Activated CD8-positive, alpha-beta memory T cell treated with anti-CD3 and anti-CD28 coated beads for 1 hour (primary cell): Measurements from ENCODE around the gene MCF2L.
"Not testable (repeated sequence)": the region's sequence is repeated elsewhere in the genome, so short reads cannot be mapped to it uniquely, and the experiment has no call there.

Experiments used
- DNase-seq, 2 donors: peaks; one replicate each; pipeline ENCODE4 v3.0.0-alpha.2; 2020; ENCODE audit warnings: low read depth in 1 of 2; ENCODE audit errors: extremely low read depth in 1 of 2

MCF2L gene

GRCh38 chr13:113046883-113047244 lies 77.8 kb downstream of the MCF2L start:
- DNase-seq, result no peak

GRCh38 chr13:113047587-113047986 lies 78.6 kb downstream of the MCF2L start:
- DNase-seq, result no peak

- no peak for DNase-seq
These were observed 79.8 kb downstream of the MCF2L start for GRCh38 chr13:113048766-113049165.

- DNase-seq, result no peak
These were observed 80.5 kb downstream of the MCF2L start for GRCh38 chr13:113049521-113049941.

GRCh38 chr13:113049981-113050380 lies 81.0 kb downstream of the MCF2L start:
- no peak for DNase-seq

- no peak for DNase-seq
These were observed 81.9 kb downstream of the MCF2L start for GRCh38 chr13:113050734-113051431.

GRCh38 chr13:113051641-113052040 lies 82.6 kb downstream of the MCF2L start:
- DNase-seq, result no peak

- no peak for DNase-seq
These were observed 83.2 kb downstream of the MCF2L start for GRCh38 chr13:113052206-113052605.

- DNase-seq, result no peak
These were observed 84.0 kb downstream of the MCF2L start for GRCh38 chr13:113052971-113053370.

GRCh38 chr13:113053376-113053775 lies 84.4 kb downstream of the MCF2L start:
- no peak for DNase-seq

- DNase-seq, result no peak
These were observed 85.0 kb downstream of the MCF2L start for GRCh38 chr13:113053801-113054604.

GRCh38 chr13:113057084-113057483 lies 88.1 kb downstream of the MCF2L start:
- DNase-seq, result no peak

GRCh38 chr13:113057559-113057958 lies 88.5 kb downstream of the MCF2L start:
- DNase-seq, result not testable (repeated sequence)

GRCh38 chr13:113058129-113058987 lies 89.3 kb downstream of the MCF2L start:
- DNase-seq, result no peak

GRCh38 chr13:113058988-113059850 lies 90.2 kb downstream of the MCF2L start:
- no peak for DNase-seq

GRCh38 chr13:113059891-113060290 lies 90.9 kb downstream of the MCF2L start:
- DNase-seq, result no peak

- DNase-seq, result no peak
These were observed 91.7 kb downstream of the MCF2L start for GRCh38 chr13:113060557-113061270.

GRCh38 chr13:113061271-113061625 lies 92.2 kb downstream of the MCF2L start:
- no peak for DNase-seq

GRCh38 chr13:113061796-113062425 lies 92.9 kb downstream of the MCF2L start:
- DNase-seq, result no peak
